Non-pigmented ciliary epithelial cell (primary cell): ENCODE data around the gene HCN4.
"Not testable (repeated sequence)": the region's sequence is repeated elsewhere in the genome, so short reads cannot be mapped to it uniquely, and the experiment has no call there.

ENCODE experiments used
- DNase-seq: peaks from one replicate; pipeline ENCODE4 v3.0.0-alpha.2; 2010; ENCODE audit warnings: low read depth

Gene HCN4

GRCh38 chr15:73325191-73325861 lies 43.4 kb downstream of the HCN4 start:
- DNase-seq, result no peak

- no peak for DNase-seq
These were observed 44.1 kb downstream of the HCN4 start for GRCh38 chr15:73324496-73325170.

- DNase-seq, result no peak
These were observed 44.8 kb downstream of the HCN4 start for GRCh38 chr15:73323956-73324355.

- DNase-seq, result no peak
These were observed 45.3 kb downstream of the HCN4 start for GRCh38 chr15:73323374-73323955.

- DNase-seq, result no peak
These were observed 45.9 kb downstream of the HCN4 start for GRCh38 chr15:73322665-73323373.

GRCh38 chr15:73321496-73322450 lies 47.0 kb downstream of the HCN4 start:
- DNase-seq, result no peak

GRCh38 chr15:73320619-73321180 lies 48.1 kb downstream of the HCN4 start:
- no peak for DNase-seq

GRCh38 chr15:73319460-73320245 lies 49.1 kb downstream of the HCN4 start:
- DNase-seq, result no peak

GRCh38 chr15:73318463-73319351 lies 50.1 kb downstream of the HCN4 start:
- DNase-seq, result no peak

- DNase-seq, result no peak
These were observed 50.9 kb downstream of the HCN4 start for GRCh38 chr15:73317651-73318462.

- no peak for DNase-seq
These were observed 54.9 kb downstream of the HCN4 start for GRCh38 chr15:73313861-73314260.

- no peak for DNase-seq
These were observed 60.5 kb downstream of the HCN4 start for GRCh38 chr15:73308305-73308704.

GRCh38 chr15:73305331-73306211 lies 63.2 kb downstream of the HCN4 start:
- peak; percentile 46 for DNase-seq

- DNase-seq, result no peak
These were observed 65.1 kb downstream of the HCN4 start for GRCh38 chr15:73303636-73304035.

- not testable (repeated sequence) for DNase-seq
These were observed 68.5 kb downstream of the HCN4 start for GRCh38 chr15:73300286-73300685.

GRCh38 chr15:73298522-73299245 lies 70.1 kb downstream of the HCN4 start:
- DNase-seq, result no peak
